HepG2 (cell line): ENCODE results near the gene MMP24OS. TPM values are rescaled to one million over a fixed set of nuclear protein-coding genes. Genes with fewer than 3 reads are reported as not detected.

Experiments used
- KAT8 ChIP-seq: IDR thresholded peaks from 2 replicates; pipeline ENCODE4 v1.6.1; 2016; ENCODE audit warnings: missing genetic modification reagents, missing compliant biosample characterization
- KDM2A ChIP-seq: sonication (generic); formaldehyde crosslinking; IDR thresholded peaks from 2 replicates; pipeline ENCODE4 v1.4.0; 2020; ENCODE audit warnings: low read depth, missing genetic modification reagents, borderline replicate concordance
- KLF16 ChIP-seq, 2 experiments: sonication (generic) in 1 of 2; formaldehyde crosslinking in 1 of 2; IDR thresholded peaks; 2 replicates each; pipeline versions ENCODE4 v1.6.1 to v1.8.0; 2016 to 2023; ENCODE audit warnings: missing genetic modification reagents in 2 of 2, missing compliant biosample characterization in 1 of 2
- MLXIP ChIP-seq: sonication (generic); formaldehyde crosslinking; IDR thresholded peaks from 2 replicates; pipeline ENCODE4 v1.9.0; 2021; ENCODE audit warnings: missing genetic modification reagents, borderline replicate concordance
- NFKB2 ChIP-seq: sonication (generic); formaldehyde crosslinking; IDR thresholded peaks from 2 replicates; pipeline ENCODE4 v1.4.0; 2020; ENCODE audit warnings: missing genetic modification reagents, borderline replicate concordance
- RXRA ChIP-seq: sonication (generic); formaldehyde crosslinking; IDR thresholded peaks from 2 replicates; pipeline ENCODE4 v1.5.1; 2020; ENCODE audit warnings: missing genetic modification reagents
- SAFB2 ChIP-seq: sonication (generic); formaldehyde crosslinking; IDR thresholded peaks from 2 replicates; pipeline ENCODE4 v1.5.1; 2020; ENCODE audit warnings: missing genetic modification reagents, low read depth, mild to moderate bottlenecking, borderline replicate concordance
- U2AF1 ChIP-seq: fragments of 200-400 bp; formaldehyde crosslinking; optimal IDR thresholded peaks from 2 replicates; pipeline ENCODE3; 2017; ENCODE audit warnings: mild to moderate bottlenecking, low read depth, low read length
- ZNF143 ChIP-seq: sonication (generic); formaldehyde crosslinking; IDR thresholded peaks from 2 replicates; pipeline ENCODE4 v1.4.0; 2020; ENCODE audit warnings: missing genetic modification reagents
- ZNF296 ChIP-seq: sonication (generic); formaldehyde crosslinking; conservative IDR thresholded peaks from 2 replicates; pipeline ENCODE4 v1.5.0; 2020; ENCODE audit warnings: mild to moderate bottlenecking, missing genetic modification reagents
- ZNF34 ChIP-seq: sonication (generic); formaldehyde crosslinking; IDR thresholded peaks from 2 replicates; pipeline ENCODE4 v1.4.0; 2020; ENCODE audit warnings: mild to moderate bottlenecking, missing genetic modification reagents, borderline replicate concordance
- ZNF496 ChIP-seq: sonication (generic); formaldehyde crosslinking; IDR thresholded peaks from 2 replicates; pipeline ENCODE4 v1.8.1; 2023; ENCODE audit warnings: mild to moderate bottlenecking, moderate library complexity, missing genetic modification reagents; ENCODE audit not compliant: insufficient replicate concordance
- ZNF646 ChIP-seq: sonication (generic); formaldehyde crosslinking; IDR thresholded peaks from 2 replicates; pipeline ENCODE4 v1.9.0; 2021; ENCODE audit warnings: mild to moderate bottlenecking, missing genetic modification reagents
- ZNF691 ChIP-seq: sonication (generic); formaldehyde crosslinking; IDR thresholded peaks from 2 replicates; pipeline ENCODE4 v1.4.0; 2020; ENCODE audit warnings: missing genetic modification reagents, low read depth, mild to moderate bottlenecking, borderline replicate concordance
- ZNF710 ChIP-seq: sonication (generic); formaldehyde crosslinking; IDR thresholded peaks from 2 replicates; pipeline ENCODE4 v1.5.0; 2020; ENCODE audit warnings: mild to moderate bottlenecking, missing genetic modification reagents, borderline replicate concordance
- ZNF883 ChIP-seq: sonication (generic); formaldehyde crosslinking; IDR thresholded peaks from 2 replicates; pipeline ENCODE4 v1.5.1; 2020; ENCODE audit warnings: mild to moderate bottlenecking, missing genetic modification reagents; ENCODE audit errors: not compliant biosample characterization
- ZZZ3 ChIP-seq: sonication (generic); formaldehyde crosslinking; IDR thresholded peaks from 2 replicates; pipeline ENCODE4 v1.4.0; 2020; ENCODE audit warnings: missing genetic modification reagents, mild to moderate bottlenecking, borderline replicate concordance
- polyA plus RNA-seq, 8 experiments: library from polyadenylated mRNA; depleted of rRNA in 3 of 8; stranded (reverse) in 7 of 8; unstranded in 1 of 8; fragments of >200 nt; fragmentation: Illumina TruSeq in 4 of 8; extraction: Trizol in 4 of 8; gene quantifications; 2 replicates each; pipeline versions ENCODE4 v1.2.1 to v1.2.3, GENCODE V29; 2011 to 2016; ENCODE audit warnings: low read depth in 4 of 8, missing spikeins in 1 of 8, mixed read lengths in 1 of 8; ENCODE audit not compliant: insufficient read depth in 1 of 8
- total RNA-seq, 5 experiments: library from RNA; depleted of rRNA; stranded (reverse); fragments of >200 nt; fragmentation: Illumina TruSeq; extraction: Trizol; gene quantifications; 2 replicates each; pipeline ENCODE4 v1.2.3, GENCODE V29; 2016; ENCODE audit warnings: low read depth in 1 of 5

Gene MMP24OS
- total and polyA plus RNA-seq, 2 of the 13 experiments (the other 11 are each of a cell fraction or from before 2014, with no cell fraction given) = 6.0 to 8.5 TPM

- no peak for TF ChIP-seq ZNF34
- TF ChIP-seq ZNF710 = no peak
- no peak for TF ChIP-seq U2AF1
- TF ChIP-seq KLF16 (CRISPR knock-in tag; IDR thresholded peaks at IDR 0.05) = no peak
- TF ChIP-seq ZZZ3 (CRISPR knock-in tag) = no peak
- TF ChIP-seq NFKB2 (CRISPR knock-in tag) = 0 out of 2 replicates have a peak, but pooled peaks have one; percentile 31
- TF ChIP-seq ZNF883 (CRISPR knock-in tag) = peak; percentile 70
- TF ChIP-seq ZNF143 = no peak
- TF ChIP-seq ZNF496 (CRISPR knock-in tag) = no peak
- TF ChIP-seq KDM2A (CRISPR knock-in tag) = no peak
- no peak for TF ChIP-seq ZNF691 (CRISPR knock-in tag)
- no peak for TF ChIP-seq ZNF296 (CRISPR knock-in tag)
- no peak for TF ChIP-seq KAT8
- TF ChIP-seq SAFB2 (CRISPR knock-in tag) = 0 out of 2 replicates have a peak, but pooled peaks have one; percentile 11
- TF ChIP-seq ZNF646 (CRISPR knock-in tag) = no peak
- TF ChIP-seq MLXIP (CRISPR knock-in tag) = no peak
- 0 out of 2 replicates have a peak, but pooled peaks have one; percentile 18 for TF ChIP-seq RXRA (CRISPR knock-in tag)
Observed at GRCh38 chr20:35297155-35297554, 19.2 kb upstream of the MMP24OS start (continued).
